GM12865 (cell line): Measurements from ENCODE around the gene RBM8A.
A peak's percentile ranks its signal among the peaks of the same experiment; 100 is the strongest.

Experiments
- DNase-seq: peaks from one replicate; pipeline ENCODE4 v3.0.0; 2010; ENCODE audit warnings: low read depth
- H3K4me3 ChIP-seq: 2 replicates; pipeline ENCODE4 v1.5.1; 2011; ENCODE audit warnings: mild to moderate bottlenecking, low read depth, low read length, control low read depth
- TF ChIP-seq, protein P1 (sequence below): IDR thresholded peaks from 2 replicates; pipeline ENCODE4 v1.5.1; 2011; ENCODE audit warnings: low read length, control low read depth, low read depth, inconsistent platforms; ENCODE audit not compliant: insufficient read depth; ENCODE audit errors: missing control alignments

Gene RBM8A

GRCh38 chr1:145891143-145891542 is 36.1 kb downstream of the RBM8A start:
- TF ChIP-seq, protein P1, sequence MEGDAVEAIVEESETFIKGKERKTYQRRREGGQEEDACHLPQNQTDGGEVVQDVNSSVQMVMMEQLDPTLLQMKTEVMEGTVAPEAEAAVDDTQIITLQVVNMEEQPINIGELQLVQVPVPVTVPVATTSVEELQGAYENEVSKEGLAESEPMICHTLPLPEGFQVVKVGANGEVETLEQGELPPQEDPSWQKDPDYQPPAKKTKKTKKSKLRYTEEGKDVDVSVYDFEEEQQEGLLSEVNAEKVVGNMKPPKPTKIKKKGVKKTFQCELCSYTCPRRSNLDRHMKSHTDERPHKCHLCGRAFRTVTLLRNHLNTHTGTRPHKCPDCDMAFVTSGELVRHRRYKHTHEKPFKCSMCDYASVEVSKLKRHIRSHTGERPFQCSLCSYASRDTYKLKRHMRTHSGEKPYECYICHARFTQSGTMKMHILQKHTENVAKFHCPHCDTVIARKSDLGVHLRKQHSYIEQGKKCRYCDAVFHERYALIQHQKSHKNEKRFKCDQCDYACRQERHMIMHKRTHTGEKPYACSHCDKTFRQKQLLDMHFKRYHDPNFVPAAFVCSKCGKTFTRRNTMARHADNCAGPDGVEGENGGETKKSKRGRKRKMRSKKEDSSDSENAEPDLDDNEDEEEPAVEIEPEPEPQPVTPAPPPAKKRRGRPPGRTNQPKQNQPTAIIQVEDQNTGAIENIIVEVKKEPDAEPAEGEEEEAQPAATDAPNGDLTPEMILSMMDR: no peak
- no peak for DNase-seq
- H3K4me3 ChIP-seq: no peak overlapping the region

GRCh38 chr1:145889722-145890121 is 37.6 kb downstream of the RBM8A start:
- TF ChIP-seq, protein P1: no peak
- DNase-seq: no peak
- H3K4me3 ChIP-seq: no peak overlapping the region

- no peak for DNase-seq
- TF ChIP-seq, protein P1: no peak
- no peak overlapping the region for H3K4me3 ChIP-seq
Observed at GRCh38 chr1:145887631-145888030, 39.7 kb downstream of the RBM8A start.

DNA sequence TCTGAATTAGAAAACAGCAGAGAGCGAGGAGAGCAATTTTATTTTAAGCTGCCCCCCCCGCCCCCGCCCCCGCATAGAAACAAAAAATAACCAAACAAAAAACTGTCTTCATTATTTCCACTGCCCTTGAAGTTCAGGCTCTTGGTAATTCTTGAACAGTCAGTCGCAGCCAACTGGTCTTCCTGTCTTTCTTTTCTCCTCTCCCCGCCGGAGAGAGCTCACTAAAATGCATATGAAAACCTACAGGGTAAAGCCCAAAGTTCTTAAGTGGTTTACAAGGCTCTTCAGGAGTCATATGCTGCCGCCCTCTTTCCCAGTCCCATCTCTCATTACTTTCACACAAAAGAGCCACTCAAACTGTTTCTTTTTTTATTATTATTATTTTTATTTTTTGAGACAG is 40.5 kb downstream of the RBM8A start:
- TF ChIP-seq, protein P1: no peak
- DNase-seq: no peak
- no peak overlapping the region for H3K4me3 ChIP-seq

DNA sequence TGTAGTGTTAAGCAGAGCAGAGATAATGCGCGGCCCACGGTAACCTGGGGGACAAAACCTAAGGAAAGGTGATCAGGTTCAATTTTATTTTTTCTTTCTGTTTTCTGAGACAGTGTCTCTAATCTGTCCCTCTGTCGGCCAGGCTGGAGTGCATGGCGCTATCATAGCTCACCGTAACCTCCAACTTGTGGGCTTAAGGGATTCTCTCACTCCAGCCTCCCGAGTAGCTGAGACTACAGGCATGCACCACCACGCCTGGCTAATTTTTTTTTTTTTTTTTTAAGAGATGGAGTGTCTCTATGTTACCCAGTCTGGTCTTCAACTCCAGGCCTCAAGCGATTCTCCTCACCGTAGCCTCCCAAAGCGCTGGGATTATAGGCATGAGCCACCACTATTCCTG is 40.9 kb downstream of the RBM8A start:
- DNase-seq: no peak
- TF ChIP-seq, protein P1: no peak
- peak overlapping the region; percentile 70; the same call in 1 of the 2 replicates for H3K4me3 ChIP-seq

- DNase-seq: peak; percentile 72
- TF ChIP-seq, protein P1: no peak
- peak within 1 kb of the TSS; percentile 70 for H3K4me3 ChIP-seq
Observed at GRCh38 chr1:145885738-145886287, 41.5 kb downstream of the RBM8A start, which contains the start of gene ANKRD35. Gene ANKRD35, minus strand, starts transcription at chr1:145885866. Its CDS starts 108 bp downstream, at chr1:145885758.

DNA sequence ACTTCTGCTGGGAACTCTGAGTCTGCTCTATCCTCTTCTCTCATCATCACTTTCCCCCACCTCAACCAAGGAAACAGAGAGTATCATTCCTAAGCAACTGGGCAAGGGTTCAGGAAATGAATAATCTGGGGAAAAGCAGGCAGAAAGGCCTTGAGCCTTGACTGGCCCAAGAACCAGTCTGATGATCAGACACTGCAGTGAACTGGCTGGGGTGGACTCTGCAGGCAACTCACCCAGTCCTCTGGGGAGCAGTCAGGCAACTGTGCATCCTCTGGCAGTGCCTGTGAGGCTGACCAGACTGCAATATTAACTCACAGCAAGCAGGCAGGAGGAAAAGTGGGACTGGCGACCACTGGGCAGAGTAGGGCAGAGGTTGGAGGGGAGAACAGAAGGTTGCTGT is 42.6 kb downstream of the RBM8A start:
- TF ChIP-seq, protein P1: no peak
- DNase-seq: no peak
- no peak overlapping the region for H3K4me3 ChIP-seq
